B cell (primary cell): Measurements from ENCODE around the gene SCRT2. TPM values are rescaled to one million over a fixed set of nuclear protein-coding genes. Genes with fewer than 3 reads are reported as not detected.

ENCODE experiments used
- ATAC-seq: fragments of 200-7000 bp; cut with Tn5 transposase; one replicate; pipeline ENCODE4 v1.10.0; 2021; ENCODE audit warnings: low read depth, mild to moderate bottlenecking, moderate number of reproducible peaks, moderate library complexity
- CTCF ChIA-PET: fragments of 350-600 bp; sonication (Branson Sonifier 250); formaldehyde crosslinking; loops from one replicate; lab custom pipeline; 2021; ENCODE audit warnings: antibody characterized with exemption, inconsistent platforms; lab: Charles Lee
- POLR2A ChIA-PET: fragments of 350-600 bp; sonication (Branson Sonifier 250); formaldehyde crosslinking; loops from one replicate; lab custom pipeline; 2021; ENCODE audit warnings: antibody characterized with exemption; lab: Charles Lee
- DNase-seq: peaks from one replicate; pipeline ENCODE4 v3.0.0; 2013
- H2AFZ ChIP-seq: 2 replicates; pipeline ENCODE4 v1.6.1; 2012; ENCODE audit warnings: mild to moderate bottlenecking, low read depth, low read length; ENCODE audit not compliant: insufficient read depth, poor library complexity, severe bottlenecking
- H3K27ac ChIP-seq, 2 donors: 1 replicate in 1 of 2; 2 replicates in 1 of 2; pipeline ENCODE4 v1.5.1; 2012 to 2013; ENCODE audit warnings: low read length in 2 of 2, mild to moderate bottlenecking in 2 of 2, moderate library complexity in 1 of 2
- H3K27me3 ChIP-seq, 4 experiments: fragments of 200-600 bp in 1 of 4; sonication (generic) in 1 of 4; replicated peaks in 1 of 4; 1 replicate in 2 of 4; 2 replicates in 2 of 4; pipeline versions ENCODE4 v1.6.1 to v1.7.0; 2013 to 2016; ENCODE audit warnings: low read length in 3 of 4, mild to moderate bottlenecking in 2 of 4, mixed read lengths in 1 of 4, moderate library complexity in 1 of 4; ENCODE audit not compliant: insufficient read depth in 4 of 4, control insufficient read depth in 3 of 4; ENCODE audit errors: control extremely low read depth in 1 of 4
- H3K36me3 ChIP-seq, 2 experiments: replicated peaks in 1 of 2; 1 replicate in 1 of 2; 2 replicates in 1 of 2; pipeline versions ENCODE4 v1.6.1 to v1.7.1; 2013; ENCODE audit warnings: low read length in 1 of 2; ENCODE audit not compliant: insufficient read depth in 2 of 2, control insufficient read depth in 1 of 2; ENCODE audit errors: control extremely low read depth in 1 of 2, extremely low read depth in 1 of 2
- H3K4me1 ChIP-seq, 2 donors: fragments of 200-600 bp in 1 of 2; sonication (generic) in 1 of 2; 1 replicate in 1 of 2; 2 replicates in 1 of 2; pipeline versions ENCODE4 v1.5.1 to v1.6.1; 2013 to 2017; ENCODE audit warnings: low read length in 2 of 2; ENCODE audit not compliant: control insufficient read depth in 2 of 2, insufficient read depth in 2 of 2
- H3K4me2 ChIP-seq: replicated peaks from 2 replicates; pipeline ENCODE3; 2012; ENCODE audit warnings: mild to moderate bottlenecking, low read depth, low read length; ENCODE audit not compliant: poor library complexity, severe bottlenecking
- H3K4me3 ChIP-seq, 5 experiments: fragments of 200-600 bp in 1 of 5; sonication (generic) in 1 of 5; 1 replicate in 3 of 5; 2 replicates in 2 of 5; pipeline versions ENCODE4 v1.5.1 to v1.7.0; 2011 to 2016; ENCODE audit warnings: low read length in 4 of 5, mild to moderate bottlenecking in 4 of 5, low read depth in 2 of 5, control low read depth in 1 of 5, moderate library complexity in 1 of 5; ENCODE audit not compliant: insufficient read depth in 1 of 5; ENCODE audit errors: control extremely low read depth in 1 of 5, extremely low read depth in 1 of 5
- H3K79me2 ChIP-seq: fragments of 200-600 bp; sonication (generic); one replicate; pipeline ENCODE4 v1.6.0; 2016; ENCODE audit warnings: low read length; ENCODE audit not compliant: control insufficient read depth, insufficient read depth
- H3K9ac ChIP-seq: fragments of 200-600 bp; sonication (generic); 2 replicates; pipeline ENCODE4 v1.6.1; 2017; ENCODE audit warnings: mild to moderate bottlenecking, low read length, moderate library complexity
- H3K9me3 ChIP-seq, 3 donors: one replicate each; pipeline versions ENCODE4 v1.6.1 to v1.7.1; 2013; ENCODE audit warnings: low read length in 2 of 3; ENCODE audit not compliant: control insufficient read depth in 2 of 3, insufficient read depth in 1 of 3; ENCODE audit errors: control extremely low read depth in 1 of 3
- H4K20me1 ChIP-seq: 2 replicates; pipeline ENCODE4 v1.6.0; 2012; ENCODE audit warnings: mild to moderate bottlenecking, low read length; ENCODE audit not compliant: insufficient read depth, control insufficient read depth, poor library complexity, severe bottlenecking
- H3K27ac Mint-ChIP-seq: one replicate; pipeline ENCODE4 v1.8.0; 2021; ENCODE audit warnings: mixed read lengths
- H3K27me3 Mint-ChIP-seq: one replicate; pipeline ENCODE4 v1.8.0; 2021; ENCODE audit warnings: mixed read lengths
- H3K4me1 Mint-ChIP-seq: one replicate; pipeline ENCODE4 v1.8.0; 2021; ENCODE audit warnings: mixed read lengths
- H3K4me3 Mint-ChIP-seq: one replicate; pipeline ENCODE4 v1.8.0; 2021; ENCODE audit warnings: mixed read lengths
- H3K9me3 Mint-ChIP-seq: one replicate; pipeline ENCODE4 v1.8.0; 2022; ENCODE audit warnings: mixed read lengths; ENCODE audit not compliant: insufficient read depth
- EZH2 ChIP-seq: IDR thresholded peaks from 2 replicates; pipeline ENCODE4 v1.6.1; 2012; ENCODE audit warnings: borderline replicate concordance, low read depth, mild to moderate bottlenecking, moderate library complexity, low read length; ENCODE audit not compliant: insufficient read depth, poor library complexity, severe bottlenecking
- WGBS: methylation state at CpG from one replicate; pipeline ENCODE4 v1.1.5; 2013; ENCODE audit warnings: missing lambda C conversion rate; ENCODE audit not compliant: insufficient coverage; 5-methylcytosine and 5-hydroxymethylcytosine counted together
- intact Hi-C: fragments of 100-400 bp; cut with micrococcal nuclease; formaldehyde crosslinking; loops from one replicate; pipeline ENCODE4 v1.10.0; 2022
- polyA plus RNA-seq: library from polyadenylated mRNA; depleted of rRNA; stranded (reverse); fragments of >200 nt; gene quantifications from 2 replicates; pipeline ENCODE4 v1.2.3, GENCODE V29; 2012
- total RNA-seq, 2 donors: library from RNA; stranded (reverse); fragments of 120-200 nt in 1 of 2; gene quantifications; 1 replicate in 1 of 2; 2 replicates in 1 of 2; pipeline versions ENCODE4 v1.2.3 to v1.2.4, GENCODE V29; 2013 to 2022
- TF ChIP-seq, protein P1 (sequence below): fragments of 200-600 bp; IDR thresholded peaks from one replicate; pipeline ENCODE4 v1.8.0; 2022; ENCODE audit warnings: antibody characterized with exemption, mild to moderate bottlenecking

The SCRT2 gene
- total and polyA plus RNA-seq, 2 donors (not counting 1 experiment from before 2014, with no cell fraction given) = not detected

DNA sequence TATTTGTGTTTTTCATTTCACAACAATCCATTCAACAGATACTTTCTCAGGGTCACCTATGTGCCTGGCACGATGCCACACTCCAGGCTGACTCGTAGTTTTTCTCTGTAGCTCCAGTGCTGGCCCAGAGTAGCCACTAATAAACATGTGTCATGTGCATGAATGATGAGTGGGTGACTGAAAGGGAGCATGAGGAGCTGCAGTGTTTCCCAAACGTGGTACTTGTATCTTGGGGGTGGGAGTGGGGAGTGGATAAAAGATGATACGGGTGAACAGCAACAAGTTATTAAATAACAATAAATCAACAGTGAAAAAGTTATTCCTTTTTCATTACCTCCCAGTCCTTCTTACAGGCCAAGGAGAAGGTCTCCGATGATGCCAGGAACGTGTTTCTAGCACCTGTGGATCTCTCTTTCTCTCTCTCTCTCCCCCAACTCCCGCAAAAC, 39.7 kb downstream of the SCRT2 start:
- H2AFZ ChIP-seq = no peak overlapping the region
- no peaks in the 10 kb centered on the region for H3K4me1 ChIP-seq
- no peak overlapping the region for H3K4me2 ChIP-seq
- H3K27me3 Mint-ChIP-seq = peaks cover 20% of the 10 kb centered on the region
- no peak for ATAC-seq
- DNase-seq = no peak
- no peaks in the 10 kb centered on the region for H4K20me1 ChIP-seq
- H3K27ac Mint-ChIP-seq = no peak overlapping the region
- H3K4me3 Mint-ChIP-seq = no peak overlapping the region
- intact Hi-C loops = no loop called here
- ChIA-PET CTCF (no interaction called here), POLR2A (no interaction called here)
- 67% methylated on average over 3 of the region's 7 CpGs for WGBS
- no peaks in the 10 kb centered on the region for H3K4me1 Mint-ChIP-seq
- H3K9ac ChIP-seq = no peak overlapping the region
- TF ChIP-seq, protein P1, sequence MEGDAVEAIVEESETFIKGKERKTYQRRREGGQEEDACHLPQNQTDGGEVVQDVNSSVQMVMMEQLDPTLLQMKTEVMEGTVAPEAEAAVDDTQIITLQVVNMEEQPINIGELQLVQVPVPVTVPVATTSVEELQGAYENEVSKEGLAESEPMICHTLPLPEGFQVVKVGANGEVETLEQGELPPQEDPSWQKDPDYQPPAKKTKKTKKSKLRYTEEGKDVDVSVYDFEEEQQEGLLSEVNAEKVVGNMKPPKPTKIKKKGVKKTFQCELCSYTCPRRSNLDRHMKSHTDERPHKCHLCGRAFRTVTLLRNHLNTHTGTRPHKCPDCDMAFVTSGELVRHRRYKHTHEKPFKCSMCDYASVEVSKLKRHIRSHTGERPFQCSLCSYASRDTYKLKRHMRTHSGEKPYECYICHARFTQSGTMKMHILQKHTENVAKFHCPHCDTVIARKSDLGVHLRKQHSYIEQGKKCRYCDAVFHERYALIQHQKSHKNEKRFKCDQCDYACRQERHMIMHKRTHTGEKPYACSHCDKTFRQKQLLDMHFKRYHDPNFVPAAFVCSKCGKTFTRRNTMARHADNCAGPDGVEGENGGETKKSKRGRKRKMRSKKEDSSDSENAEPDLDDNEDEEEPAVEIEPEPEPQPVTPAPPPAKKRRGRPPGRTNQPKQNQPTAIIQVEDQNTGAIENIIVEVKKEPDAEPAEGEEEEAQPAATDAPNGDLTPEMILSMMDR = no peak
- H3K9me3 Mint-ChIP-seq = no peaks in the 10 kb centered on the region
- no peaks in the 10 kb centered on the region for H3K36me3 ChIP-seq
- no peaks in the 10 kb centered on the region for H3K79me2 ChIP-seq
- no peak overlapping the region for H3K4me3 ChIP-seq
- H3K27ac ChIP-seq = no peak overlapping the region
- no peaks in the 10 kb centered on the region for H3K27me3 ChIP-seq
- H3K9me3 ChIP-seq = no peaks in the 10 kb centered on the region

DNA sequence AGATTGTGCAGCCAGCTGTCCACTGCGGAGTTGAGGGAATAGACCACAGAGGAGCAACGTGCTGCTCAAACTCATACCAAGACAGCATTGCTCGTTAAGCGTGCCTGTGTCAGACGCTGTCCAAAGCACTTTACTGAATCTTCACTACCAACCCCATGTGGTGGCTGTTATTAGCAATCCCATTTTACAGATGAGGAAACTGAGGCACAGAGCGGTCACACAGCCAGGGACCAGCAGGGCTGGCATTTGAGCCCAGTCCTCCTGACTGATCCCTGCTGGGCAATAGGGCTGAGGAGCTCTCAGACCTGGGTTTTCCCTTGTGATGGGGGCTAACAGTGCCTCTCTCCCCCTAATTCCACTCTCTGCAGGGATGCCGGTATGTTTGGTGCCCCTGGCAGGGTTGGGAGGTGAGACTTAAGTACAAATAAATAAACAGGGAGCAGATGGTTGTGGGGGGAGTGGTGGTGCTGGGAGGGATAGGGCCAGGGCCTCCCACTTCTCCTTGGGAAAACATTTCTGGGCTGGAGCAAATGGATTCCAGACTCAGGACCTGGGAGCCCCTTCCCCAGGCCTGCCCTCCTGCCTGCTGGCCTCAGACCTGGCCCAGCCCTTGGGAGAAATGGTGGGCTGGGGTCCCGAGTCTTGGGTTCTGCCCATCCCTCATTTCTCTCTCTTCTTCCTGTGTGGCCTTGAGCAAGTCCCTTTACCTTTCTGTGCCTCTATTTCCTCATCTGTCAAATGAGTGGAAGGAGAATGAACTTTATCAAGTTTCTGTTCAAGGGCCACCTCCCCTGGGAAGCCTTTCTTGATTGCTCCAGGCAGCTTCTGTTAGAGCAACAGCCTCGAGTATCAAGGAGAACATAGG, 40.3 kb downstream of the SCRT2 start:
- Histone ChIP-seq H4K20me1 (no peaks in the 10 kb centered on the region), H3K79me2 (no peaks in the 10 kb centered on the region), H3K36me3 (no peaks in the 10 kb centered on the region), H3K27ac (no peak overlapping the region), H3K4me3 (no peak overlapping the region), H3K9me3 (no peaks in the 10 kb centered on the region), H3K4me2 (no peak overlapping the region), H3K27me3 (no peaks in the 10 kb centered on the region), H2AFZ (no peak overlapping the region), H3K9ac (no peak overlapping the region), H3K4me1 (no peaks in the 10 kb centered on the region)
- Mint-ChIP-seq H3K4me1 (no peaks in the 10 kb centered on the region), H3K27me3 (peaks cover 20% of the 10 kb centered on the region), H3K27ac (no peak overlapping the region), H3K9me3 (no peaks in the 10 kb centered on the region), H3K4me3 (no peak overlapping the region)
- ChIA-PET CTCF (no interaction called here), POLR2A (no interaction called here)
- WGBS = 93% methylated on average over 3 of the region's 9 CpGs
- intact Hi-C loops = no loop called here
- no peak for ATAC-seq
- no peak for DNase-seq
- no peak for TF ChIP-seq EZH2
- TF ChIP-seq, protein P1 = no peak
